Common myeloid progenitor, CD34-positive (primary cell): ENCODE measurements around the gene C3orf52.
"Not testable (repeated sequence)": the region's sequence is repeated elsewhere in the genome, so short reads cannot be mapped to it uniquely, and the experiment has no call there.

Experiments used
- CTCF ChIA-PET: fragments of 350-600 bp; sonication (Branson Sonifier 250); formaldehyde crosslinking; loops from one replicate; lab custom pipeline; 2021; ENCODE audit warnings: antibody characterized with exemption; lab: Charles Lee
- POLR2A ChIA-PET: fragments of 350-600 bp; sonication (Branson Sonifier 250); formaldehyde crosslinking; loops from one replicate; lab custom pipeline; 2021; ENCODE audit warnings: antibody characterized with exemption; lab: Charles Lee
- DNase-seq, 3 donors: peaks; one replicate each; pipeline versions ENCODE4 v3.0.0 to v3.0.0-alpha.2; 2013
- H3K27ac ChIP-seq, 2 experiments: 1 replicate in 1 of 2; 2 replicates in 1 of 2; pipeline ENCODE4 v1.7.0; 2013; ENCODE audit warnings: inconsistent platforms in 2 of 2, low read length in 2 of 2, mild to moderate bottlenecking in 2 of 2, low read depth in 1 of 2, moderate library complexity in 1 of 2; ENCODE audit not compliant: severe bottlenecking in 2 of 2, insufficient read depth in 1 of 2, poor library complexity in 1 of 2
- H3K27me3 ChIP-seq, 5 experiments: replicated peaks in 2 of 5; 1 replicate in 3 of 5; 2 replicates in 2 of 5; pipeline versions ENCODE4 v1.6.1 to v1.7.0; 2013; ENCODE audit warnings: low read length in 4 of 5, mild to moderate bottlenecking in 2 of 5, moderate library complexity in 2 of 5, inconsistent platforms in 1 of 5; ENCODE audit not compliant: insufficient read depth in 5 of 5, control insufficient read depth in 4 of 5
- H3K36me3 ChIP-seq, 4 experiments: 1 replicate in 2 of 4; 2 replicates in 2 of 4; pipeline versions ENCODE4 v1.6.1 to v1.7.0; 2013; ENCODE audit warnings: low read length in 3 of 4, control low read depth in 1 of 4, mild to moderate bottlenecking in 1 of 4; ENCODE audit not compliant: control insufficient read depth in 4 of 4, insufficient read depth in 4 of 4
- H3K4me1 ChIP-seq, 4 experiments: 1 replicate in 3 of 4; 2 replicates in 1 of 4; pipeline versions ENCODE4 v1.6.1 to v1.7.1; 2013; ENCODE audit warnings: low read length in 3 of 4, mild to moderate bottlenecking in 3 of 4, control low read depth in 1 of 4, inconsistent platforms in 1 of 4, moderate library complexity in 1 of 4; ENCODE audit not compliant: control insufficient read depth in 4 of 4, insufficient read depth in 4 of 4; ENCODE audit errors: control extremely low read depth in 1 of 4
- H3K4me3 ChIP-seq, 7 experiments: 1 replicate in 4 of 7; 2 replicates in 3 of 7; pipeline versions ENCODE4 v1.5.1 to v1.7.0; 2013; ENCODE audit warnings: mild to moderate bottlenecking in 7 of 7, low read length in 6 of 7, moderate library complexity in 6 of 7, inconsistent platforms in 2 of 7, low read depth in 2 of 7, control low read depth in 1 of 7; ENCODE audit not compliant: insufficient read depth in 4 of 7, control insufficient read depth in 1 of 7; ENCODE audit errors: extremely low read depth in 1 of 7
- H3K9me3 ChIP-seq, 5 experiments: 1 replicate in 4 of 5; 2 replicates in 1 of 5; pipeline versions ENCODE4 v1.6.1 to v1.7.1; 2013; ENCODE audit warnings: low read length in 4 of 5, mild to moderate bottlenecking in 2 of 5, inconsistent platforms in 1 of 5, low read depth in 1 of 5, moderate library complexity in 1 of 5; ENCODE audit not compliant: control insufficient read depth in 4 of 5, insufficient read depth in 2 of 5; ENCODE audit errors: control extremely low read depth in 1 of 5
- WGBS: methylation state at CpG from one replicate; pipeline ENCODE4 v1.1.5; 2013; ENCODE audit not compliant: insufficient coverage; 5-methylcytosine and 5-hydroxymethylcytosine counted together

C3orf52 gene

DNA sequence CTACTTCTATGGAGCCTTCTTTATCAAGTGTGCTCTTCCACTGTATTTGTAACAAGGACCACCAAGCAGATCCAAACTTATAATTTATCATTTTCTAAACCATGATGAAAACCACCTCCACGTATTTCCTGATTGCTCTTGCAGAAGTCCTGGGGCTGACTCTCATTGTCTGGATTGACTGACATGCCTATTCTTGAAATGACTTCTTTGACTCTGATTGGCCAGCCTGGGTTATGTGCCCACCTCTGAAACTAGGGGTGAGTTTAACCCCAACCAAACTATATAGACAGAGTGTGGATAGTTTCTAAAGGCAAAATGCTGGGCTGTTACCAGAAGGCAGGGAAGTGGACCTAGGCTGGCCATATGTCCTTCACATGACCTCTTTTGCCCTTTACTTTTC, 38.9 kb upstream of the C3orf52 start:
- Histone ChIP-seq H3K9me3 (no peaks in the 10 kb centered on the region), H3K36me3 (no peaks in the 10 kb centered on the region), H3K4me3 (no peak overlapping the region), H3K4me1 (no peaks in the 10 kb centered on the region), H3K27me3 (no peaks in the 10 kb centered on the region), H3K27ac (no peak overlapping the region)
- 100% methylated on average over 1 of the region's 1 CpG for WGBS
- ChIA-PET CTCF (no interaction called here), POLR2A (no interaction called here)
- DNase-seq, result no peak

- Histone ChIP-seq H3K4me3 (no peak overlapping the region), H3K36me3 (no peaks in the 10 kb centered on the region), H3K27ac (no peak overlapping the region), H3K9me3 (no peaks in the 10 kb centered on the region), H3K4me1 (no peaks in the 10 kb centered on the region), H3K27me3 (no peaks in the 10 kb centered on the region)
- POLR2A ChIA-PET, result no interaction called here
- DNase-seq, result no peak
- CTCF ChIA-PET, result interaction anchor here (0.9 kb wide), 1 partner anchor 57 kb away, joined by 3 read pairs; no protein-coding TSS in a partner anchor
- 83% methylated on average over 8 of the region's 8 CpGs for WGBS
Observed at GRCh38 chr3:112048911-112049310, 37.3 kb upstream of the C3orf52 start.

DNA sequence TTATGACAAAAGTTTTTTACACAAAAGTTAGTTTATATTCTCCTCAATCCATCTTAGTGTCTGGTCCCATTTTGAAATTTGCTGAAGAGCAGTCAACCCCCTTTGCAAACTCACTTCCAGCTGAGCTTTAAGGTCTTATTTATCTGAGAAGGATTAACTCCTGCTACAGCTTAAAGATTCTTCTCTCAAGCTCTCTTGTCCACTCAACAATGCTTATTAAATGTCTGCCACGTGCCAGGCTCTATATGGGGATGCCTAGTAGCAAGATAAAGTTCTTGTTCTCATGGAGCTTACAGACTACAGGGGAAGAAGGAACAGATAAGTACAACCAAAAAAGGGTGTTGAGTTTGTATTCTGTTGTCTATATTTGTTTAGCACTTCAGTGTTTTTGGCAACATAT, 33.0 kb upstream of the C3orf52 start:
- POLR2A ChIA-PET, result no interaction called here
- CTCF ChIA-PET, result interaction anchor here (0.6 to 1.7 kb wide), 5 partner anchors 9 to 336 kb away, joined by 3 to 16 read pairs (median 4); no protein-coding TSS in a partner anchor
- Histone ChIP-seq H3K9me3 (no peaks in the 10 kb centered on the region), H3K4me3 (no peak overlapping the region), H3K4me1 (no peaks in the 10 kb centered on the region), H3K36me3 (no peaks in the 10 kb centered on the region), H3K27me3 (no peaks in the 10 kb centered on the region), H3K27ac (no peak overlapping the region)
- no CpG with 5 or more reads among the region's 1 CpG for WGBS
- no peak for DNase-seq

DNA sequence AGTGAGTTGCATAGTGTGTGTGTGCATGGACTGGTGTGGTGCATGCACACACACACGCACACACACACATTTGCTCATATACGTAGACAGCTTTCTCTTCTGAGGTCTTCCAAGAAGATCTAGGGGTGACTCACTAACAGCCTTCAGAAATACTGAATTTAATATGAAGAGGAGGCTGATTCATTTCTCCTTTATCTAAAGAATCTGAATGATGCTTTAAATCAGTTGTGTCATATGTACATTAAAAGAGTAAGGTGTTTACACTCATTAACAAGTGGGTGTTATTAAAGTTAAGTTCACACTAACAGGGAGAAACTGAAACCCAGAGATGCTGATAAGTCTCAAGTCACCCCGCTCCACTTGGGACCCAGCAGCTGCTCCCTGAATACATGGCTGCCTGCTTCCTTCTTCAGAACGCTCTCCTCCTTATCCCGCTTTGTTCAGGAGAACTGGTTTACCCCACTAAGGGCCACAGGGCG, 29.7 kb upstream of the C3orf52 start:
- WGBS, result 90% methylated on average over 3 of the region's 6 CpGs
- no peaks in the 10 kb centered on the region for H3K36me3 ChIP-seq
- POLR2A ChIA-PET, result no interaction called here
- H3K9me3 ChIP-seq, result no peaks in the 10 kb centered on the region
- CTCF ChIA-PET, result no interaction called here
- no peaks in the 10 kb centered on the region for H3K27me3 ChIP-seq
- no peaks in the 10 kb centered on the region for H3K4me1 ChIP-seq
- no peak overlapping the region for H3K4me3 ChIP-seq
- H3K27ac ChIP-seq, result no peak overlapping the region
- DNase-seq, result peak in 2 of 3 donors; percentile 11 to 37

DNA sequence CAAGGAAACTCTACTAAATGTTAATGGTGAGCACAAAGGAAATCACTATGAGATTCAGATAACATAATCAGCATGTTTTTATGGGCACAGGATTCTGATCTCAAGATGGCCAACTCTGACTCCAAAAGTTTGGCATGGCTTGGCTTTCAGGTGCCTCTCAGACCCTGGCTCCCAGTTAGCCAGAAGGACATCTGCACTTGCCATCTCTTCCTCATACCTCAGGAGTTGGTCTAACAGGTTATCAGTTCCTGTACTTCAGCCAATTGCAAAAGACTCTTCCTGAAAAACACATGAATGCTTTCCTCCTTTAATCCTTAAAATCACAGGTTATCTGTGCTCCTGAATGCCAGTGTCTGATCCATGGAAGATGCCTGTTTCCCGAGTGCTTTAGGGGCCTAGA, 26.7 kb upstream of the C3orf52 start:
- POLR2A ChIA-PET, result no interaction called here
- WGBS, result 100% methylated on average over 1 of the region's 1 CpG
- CTCF ChIA-PET, result interaction anchor here (1.2 kb wide), 1 partner anchor 20 kb away, joined by 5 read pairs; no protein-coding TSS in a partner anchor
- H3K4me3 ChIP-seq, result no peak overlapping the region
- no peak for DNase-seq
- no peaks in the 10 kb centered on the region for H3K4me1 ChIP-seq
- H3K9me3 ChIP-seq, result no peaks in the 10 kb centered on the region
- no peaks in the 10 kb centered on the region for H3K27me3 ChIP-seq
- H3K36me3 ChIP-seq, result no peaks in the 10 kb centered on the region
- H3K27ac ChIP-seq, result no peak overlapping the region

DNA sequence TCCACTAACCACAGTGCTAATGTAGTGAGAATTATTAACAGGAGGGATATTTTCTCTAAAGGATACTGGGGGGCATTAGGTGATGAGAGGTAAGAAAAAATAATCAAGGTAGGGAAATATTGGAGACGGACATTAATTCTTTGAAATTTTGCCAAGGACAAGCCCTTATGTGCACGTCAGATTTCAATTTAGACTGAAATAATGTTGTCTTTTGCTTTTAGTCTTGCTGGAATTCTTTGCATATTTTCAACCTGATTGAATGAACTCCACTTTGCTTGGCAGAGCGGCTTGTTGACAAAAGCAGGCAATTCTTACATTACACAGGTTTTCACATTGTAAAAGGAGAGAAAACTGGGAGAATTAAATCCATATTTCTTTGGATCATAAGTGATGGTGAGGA, 25.0 kb upstream of the C3orf52 start:
- 100% methylated on average over 2 of the region's 3 CpGs for WGBS
- Histone ChIP-seq H3K9me3 (no peaks in the 10 kb centered on the region), H3K4me3 (no peak overlapping the region), H3K27me3 (no peaks in the 10 kb centered on the region), H3K27ac (no peak overlapping the region), H3K4me1 (no peaks in the 10 kb centered on the region), H3K36me3 (no peaks in the 10 kb centered on the region)
- CTCF ChIA-PET, result no interaction called here
- no peak for DNase-seq
- POLR2A ChIA-PET, result no interaction called here

DNA sequence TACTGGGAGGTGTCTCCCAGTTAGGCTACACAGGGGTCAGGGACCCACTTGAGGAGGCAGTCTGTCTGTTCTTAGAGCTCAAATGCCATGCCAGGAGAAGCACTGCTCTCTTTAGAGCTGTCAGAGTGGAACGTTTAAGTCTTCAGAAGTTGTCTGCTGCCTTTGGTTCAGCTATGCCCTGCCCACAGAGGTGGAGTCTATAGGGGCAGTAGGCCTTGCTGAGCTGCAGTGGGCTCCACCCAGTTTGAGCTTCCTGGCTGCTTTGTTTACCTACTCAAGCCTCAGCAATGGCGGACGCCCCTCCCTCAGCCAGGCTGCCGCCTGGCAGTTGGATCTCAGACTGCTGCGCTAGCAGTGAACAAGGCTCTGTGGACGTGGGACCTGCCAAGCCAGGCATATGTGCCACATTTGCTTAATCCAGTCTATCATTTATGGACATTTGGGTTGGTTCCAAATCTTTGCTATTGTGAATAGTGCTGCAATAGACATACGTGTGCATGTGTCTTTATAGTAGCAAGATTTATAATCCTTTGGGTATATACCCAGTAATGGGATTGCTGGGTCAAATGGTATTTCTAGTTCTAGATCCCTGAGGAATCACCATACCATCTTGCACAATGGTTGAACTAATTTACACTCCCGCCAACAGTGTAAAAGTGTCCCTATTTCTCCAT, 13.7 kb upstream of the C3orf52 start:
- H3K27ac ChIP-seq, POLR2A ChIA-PET: not testable (repeated sequence)

More for the DNA sequence above, 13.7 kb upstream of the C3orf52 start:
- WGBS, result 100% methylated on average over 7 of the region's 8 CpGs
- CTCF ChIA-PET, H3K4me3 ChIP-seq, DNase-seq, H3K4me1 ChIP-seq, H3K27me3 ChIP-seq, H3K9me3 ChIP-seq, H3K36me3 ChIP-seq: not testable (repeated sequence)
